WERI-Rb-1 (cell line): ENCODE data around the gene SS18L1.

ENCODE experiments used
- DNase-seq: peaks from one replicate; pipeline ENCODE4 v3.0.0-alpha.2; 2020
- H3K27ac ChIP-seq: fragments of 250-450 bp; sonication (Bioruptor Pico); 2 replicates; pipeline ENCODE4 v1.5.1; 2020; ENCODE audit warnings: mild to moderate bottlenecking, moderate library complexity
- H3K27me3 ChIP-seq: fragments of 250-450 bp; sonication (Bioruptor Pico); 2 replicates; pipeline ENCODE4 v1.5.1; 2021; ENCODE audit warnings: mild to moderate bottlenecking, low read depth, moderate library complexity; ENCODE audit not compliant: insufficient read depth, severe bottlenecking
- H3K36me3 ChIP-seq: fragments of 250-450 bp; sonication (Bioruptor Pico); 2 replicates; pipeline ENCODE4 v1.5.1; 2020; ENCODE audit warnings: mild to moderate bottlenecking, moderate library complexity
- H3K4me3 ChIP-seq: 2 replicates; pipeline ENCODE4 v1.5.1; 2011; ENCODE audit warnings: low read depth, mild to moderate bottlenecking, control low read depth, low read length
- H3K9me3 ChIP-seq: fragments of 250-450 bp; sonication (Bioruptor Pico); 2 replicates; pipeline ENCODE4 v1.5.1; 2021; ENCODE audit warnings: mild to moderate bottlenecking, moderate library complexity; ENCODE audit not compliant: severe bottlenecking
- CTCF ChIP-seq: IDR thresholded peaks from 2 replicates; pipeline ENCODE4 v1.5.1; 2011; ENCODE audit warnings: low read depth, mild to moderate bottlenecking, control low read depth, inconsistent platforms, low read length

SS18L1 gene

GRCh38 chr20:62155428-62156253 is 12.1 kb downstream of the SS18L1 start:
- DNase-seq = no peak
- TF ChIP-seq CTCF = no peak
- Histone ChIP-seq H3K9me3 (no peaks in the 10 kb centered on the region), H3K27me3 (no peaks in the 10 kb centered on the region), H3K4me3 (no peak overlapping the region), H3K27ac (peak overlapping the region; percentile 71; the same call in 1 of the 2 replicates), H3K36me3 (peaks cover 45% of the 10 kb centered on the region)

- H3K36me3 ChIP-seq = peaks cover 48% of the 10 kb centered on the region
- peak overlapping the region; percentile 71 for H3K27ac ChIP-seq
- DNase-seq = no peak
- no peak overlapping the region for H3K4me3 ChIP-seq
- no peaks in the 10 kb centered on the region for H3K9me3 ChIP-seq
- TF ChIP-seq CTCF = no peak
- H3K27me3 ChIP-seq = no peaks in the 10 kb centered on the region
These were observed 12.6 kb downstream of the SS18L1 start for GRCh38 chr20:62156254-62156556.

- peak; percentile 84 for TF ChIP-seq CTCF
- Histone ChIP-seq H3K36me3 (peaks cover 54% of the 10 kb centered on the region), H3K4me3 (no peak overlapping the region), H3K27me3 (no peaks in the 10 kb centered on the region), H3K27ac (peak overlapping the region; percentile 71), H3K9me3 (no peaks in the 10 kb centered on the region)
- DNase-seq = peak; percentile 93
These were observed 13.2 kb downstream of the SS18L1 start for GRCh38 chr20:62156592-62157386.

GRCh38 chr20:62157387-62158087 is 14.0 kb downstream of the SS18L1 start:
- Histone ChIP-seq H3K36me3 (peaks cover 56% of the 10 kb centered on the region), H3K27me3 (no peaks in the 10 kb centered on the region), H3K27ac (no peak overlapping the region), H3K9me3 (no peaks in the 10 kb centered on the region), H3K4me3 (no peak overlapping the region)
- no peak for TF ChIP-seq CTCF
- no peak for DNase-seq

GRCh38 chr20:62158088-62158400 is 14.5 kb downstream of the SS18L1 start:
- H3K36me3 ChIP-seq = peaks cover 56% of the 10 kb centered on the region
- no peak for DNase-seq
- H3K27ac ChIP-seq = no peak overlapping the region
- H3K27me3 ChIP-seq = no peaks in the 10 kb centered on the region
- no peak overlapping the region for H3K4me3 ChIP-seq
- no peak for TF ChIP-seq CTCF
- H3K9me3 ChIP-seq = no peaks in the 10 kb centered on the region
